K562 (cell line): ENCODE data around the gene NEMF. TPM values are rescaled to one million over a fixed set of nuclear protein-coding genes. Genes with fewer than 3 reads are reported as not detected.
A peak's percentile ranks its signal among the peaks of the same experiment; 100 is the strongest.

Experiments
- ARID3B ChIP-seq: fragments of 250-450 bp; sonication (Bioruptor Pico); IDR thresholded peaks from 2 replicates; pipeline ENCODE4 v1.4.0; 2020; ENCODE audit warnings: borderline replicate concordance
- GTF2F1 ChIP-seq: IDR thresholded peaks from 2 replicates; pipeline ENCODE4 v1.6.1; 2011; ENCODE audit warnings: low read depth, low read length, improper control_type of control experiment
- HNRNPL ChIP-seq: fragments of 200-400 bp; formaldehyde crosslinking; IDR thresholded peaks from 2 replicates; pipeline ENCODE4 v1.6.1; 2017; ENCODE audit warnings: low read depth, mild to moderate bottlenecking, low read length
- HSF4 ChIP-seq: fragments of 250-450 bp; sonication (Bioruptor Pico); IDR thresholded peaks from 2 replicates; pipeline ENCODE4 v2.1.2; 2022; ENCODE audit warnings: mild to moderate bottlenecking, moderate library complexity, borderline replicate concordance
- MAZ ChIP-seq, 2 experiments: fragments of 450-650 bp in 1 of 2; sonication (generic) in 1 of 2; formaldehyde crosslinking; IDR thresholded peaks in 1 of 2; conservative IDR thresholded peaks in 1 of 2; 2 replicates each; pipeline versions ENCODE4 v1.4.0 to v1.5.0; 2020; ENCODE audit warnings: mild to moderate bottlenecking in 1 of 2, missing genetic modification reagents in 1 of 2
- MCM7 ChIP-seq, 2 experiments: fragments of 450-650 bp; IDR thresholded peaks; 2 replicates each; pipeline ENCODE4 v1.6.1; 2016 to 2018
- MGA ChIP-seq: fragments of 450-650 bp; IDR thresholded peaks from 2 replicates; pipeline ENCODE4 v1.6.1; 2016; ENCODE audit warnings: mild to moderate bottlenecking, moderate library complexity
- MIER1 ChIP-seq: fragments of 450-650 bp; IDR thresholded peaks from 2 replicates; pipeline ENCODE4 v1.6.1; 2016; ENCODE audit warnings: antibody characterized with exemption, mild to moderate bottlenecking, low read depth
- RUNX1 ChIP-seq: sonication (generic); IDR thresholded peaks from 2 replicates; pipeline ENCODE4 v1.6.1; 2016; ENCODE audit warnings: antibody characterized with exemption, low read depth
- SRSF3 ChIP-seq: fragments of 200-400 bp; formaldehyde crosslinking; IDR thresholded peaks from 2 replicates; pipeline ENCODE4 v1.6.1; 2016; ENCODE audit warnings: mild to moderate bottlenecking, low read length, moderate library complexity; ENCODE audit not compliant: insufficient read depth
- TCF7 ChIP-seq: sonication (generic); IDR thresholded peaks from 2 replicates; pipeline ENCODE4 v1.6.1; 2016; ENCODE audit warnings: antibody characterized with exemption, borderline replicate concordance
- ZBTB1 ChIP-seq: sonication (generic); formaldehyde crosslinking; IDR thresholded peaks from 2 replicates; pipeline ENCODE4 v1.8.1; 2023; ENCODE audit warnings: missing genetic modification reagents, low read depth, mild to moderate bottlenecking, borderline replicate concordance
- ZEB2 ChIP-seq: fragments of 450-650 bp; IDR thresholded peaks from 2 replicates; pipeline ENCODE4 v1.6.1; 2016
- polyA plus RNA-seq, 8 experiments: library from polyadenylated mRNA; depleted of rRNA in 4 of 8; stranded (reverse) in 5 of 8; unstranded in 3 of 8; fragments of >200 nt; fragmentation: Nextera tagmentation in 2 of 8; fragmentation: Illumina TruSeq in 1 of 8; extraction: Ambion mirVana in 2 of 8; extraction: Trizol in 1 of 8; gene quantifications; 2 replicates each; pipeline versions ENCODE4 v1.2.1 to v1.2.3, GENCODE V29; 2011 to 2014; ENCODE audit warnings: inconsistent platforms in 1 of 8, missing spikeins in 1 of 8
- total RNA-seq, 7 experiments: library from RNA; depleted of rRNA in 6 of 7; stranded (reverse); fragments of >200 nt in 6 of 7; fragmentation: Illumina TruSeq in 2 of 7; extraction: Trizol in 2 of 7; gene quantifications; 2 replicates each; pipeline versions ENCODE4 v1.2.1 to v1.2.3, GENCODE V29; 2011 to 2021; ENCODE audit warnings: low replicate concordance in 1 of 7

Gene NEMF
- total and polyA plus RNA-seq, 9 of the 15 experiments (the other 6 are each of a cell fraction or from before 2014, with no cell fraction given) = 38.8 to 94.4 (median 61.0) TPM

- no peak for TF ChIP-seq MIER1
- TF ChIP-seq MCM7 (IDR thresholded peaks at IDR 0.05) = 0 out of 4 replicates have a peak, but pooled peaks of 1 of the 2 experiments have one; percentile 42
- TF ChIP-seq GTF2F1 = no peak
- TF ChIP-seq ZBTB1 (CRISPR knock-in tag) = no peak
- TF ChIP-seq SRSF3 = no peak
- TF ChIP-seq HSF4 (CRISPR knock-in tag) = no peak
- no peak for TF ChIP-seq TCF7
- peak; percentile 85; the same call in 1 of the 2 replicates for TF ChIP-seq MGA
- TF ChIP-seq RUNX1 = no peak
- no peak for TF ChIP-seq ARID3B (CRISPR knock-in tag)
- TF ChIP-seq MAZ (CRISPR knock-in tag; conservative IDR thresholded peaks at IDR 0.05 in 1 of 2, IDR thresholded peaks at IDR 0.05 in 1 of 2) = no peak
- TF ChIP-seq ZEB2 = peak; percentile 94
- TF ChIP-seq HNRNPL = no peak
Observed at GRCh38 chr14:49892301-49892635, 39.7 kb upstream of the NEMF start (continued).
